Testis (tissue), 3 donors: ENCODE measurements around the gene IRF8. TPM values are rescaled to one million over a fixed set of nuclear protein-coding genes. Genes with fewer than 3 reads are reported as not detected.

Source experiments
- DNase-seq: peaks from one replicate; pipeline ENCODE4 v3.0.0-alpha.2; 2019
- H3K27ac ChIP-seq, 2 donors: fragments of 200-600 bp; sonication (generic); one replicate each; pipeline ENCODE4 v1.5.1; 2019
- H3K27me3 ChIP-seq: fragments of 200-600 bp; sonication (generic); one replicate; pipeline ENCODE4 v1.5.1; 2019
- H3K36me3 ChIP-seq: fragments of 200-600 bp; sonication (generic); one replicate; pipeline ENCODE4 v1.5.1; 2017; ENCODE audit warnings: low read depth; ENCODE audit errors: missing control alignments
- H3K4me1 ChIP-seq: fragments of 200-600 bp; sonication (generic); one replicate; pipeline ENCODE4 v1.5.1; 2019
- H3K4me3 ChIP-seq, 2 donors: fragments of 200-600 bp; sonication (generic); one replicate each; pipeline ENCODE4 v1.5.1; 2017 to 2019
- H3K9me3 ChIP-seq: fragments of 200-600 bp; sonication (generic); one replicate; pipeline ENCODE4 v1.5.1; 2017
- POLR2A ChIP-seq: fragments of 450-650 bp; IDR thresholded peaks from one replicate; pipeline ENCODE4 v1.6.1; 2017; ENCODE audit warnings: antibody characterized with exemption, mild to moderate bottlenecking, moderate library complexity
- WGBS, 2 donors: methylation state at CpG; one replicate each; pipeline ENCODE4 v1.1.5; 2018; 5-methylcytosine and 5-hydroxymethylcytosine counted together
- intact Hi-C: fragments of 100-400 bp; cut with DNase I; formaldehyde crosslinking; loops from one replicate; pipeline ENCODE4 v1.15.1; 2023; ENCODE audit warnings: low total_unique reads
- polyA plus RNA-seq: library from polyadenylated mRNA; stranded (reverse); fragments of 350-450 nt; fragmentation: Illumina TruSeq; extraction: RNeasy Lipid Tissue Mini Kit (QIAGEN cat#74804); gene quantifications from one replicate; pipeline ENCODE4 v1.2.3, GENCODE V29; 2014; ENCODE audit warnings: low read depth, low replicate concordance; ENCODE audit not compliant: insufficient read depth
- total RNA-seq, 2 donors: library from RNA; depleted of rRNA; stranded (reverse); fragments of >200 nt; gene quantifications; one replicate each; pipeline ENCODE4 v1.2.3, GENCODE V29; 2016
- TF ChIP-seq, protein P1 (sequence below), 3 experiments: fragments of 450-650 bp in 2 of 3; fragments of 200-600 bp in 1 of 3; sonication (generic) in 1 of 3; IDR thresholded peaks; one replicate each; pipeline ENCODE4 v1.5.1; 2016 to 2019; ENCODE audit warnings: antibody characterized with exemption in 3 of 3, mild to moderate bottlenecking in 2 of 3, moderate library complexity in 1 of 3

Gene IRF8
- total and polyA plus RNA-seq, 3 donors from 2014 or later: 7.2 to 15.0 (median 14.0) TPM

DNA sequence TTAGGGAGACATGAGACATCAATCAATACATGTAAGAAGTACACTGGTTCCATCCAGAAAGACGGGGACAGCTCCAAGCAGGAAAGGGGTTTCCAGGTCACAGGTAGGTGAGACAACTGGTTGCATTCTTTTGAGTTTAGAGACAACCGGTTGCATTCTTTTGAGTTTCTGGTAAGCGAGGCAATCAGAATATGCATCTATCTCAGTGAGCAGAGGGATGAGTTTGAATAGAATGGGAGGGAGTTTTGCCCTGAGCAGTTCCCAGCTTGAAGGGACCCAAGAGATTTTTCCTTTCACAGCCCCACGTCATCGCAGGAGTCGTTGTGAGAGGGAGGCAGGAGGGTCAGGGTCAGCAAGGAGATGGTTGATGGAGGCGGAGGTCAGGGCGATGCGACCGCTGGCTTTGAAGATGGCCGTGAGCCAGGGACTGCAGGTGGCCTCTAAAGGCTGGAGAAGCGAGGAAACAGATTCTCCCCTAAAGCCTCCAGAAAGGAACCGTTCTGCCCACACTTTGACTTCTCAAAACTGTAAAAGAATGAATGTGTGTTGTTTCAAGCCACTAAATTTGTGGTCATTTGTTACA, 36.5 kb downstream of the IRF8 start:
- Histone ChIP-seq H3K9me3 (no peaks in the 10 kb centered on the region), H3K4me1 (peaks cover 6% of the 10 kb centered on the region), H3K27me3 (no peaks in the 10 kb centered on the region), H3K36me3 (no peaks in the 10 kb centered on the region), H3K27ac (no peak overlapping the region), H3K4me3 (no peak overlapping the region)
- intact Hi-C loops: no loop called here
- TF ChIP-seq POLR2A: no peak
- TF ChIP-seq, protein P1, sequence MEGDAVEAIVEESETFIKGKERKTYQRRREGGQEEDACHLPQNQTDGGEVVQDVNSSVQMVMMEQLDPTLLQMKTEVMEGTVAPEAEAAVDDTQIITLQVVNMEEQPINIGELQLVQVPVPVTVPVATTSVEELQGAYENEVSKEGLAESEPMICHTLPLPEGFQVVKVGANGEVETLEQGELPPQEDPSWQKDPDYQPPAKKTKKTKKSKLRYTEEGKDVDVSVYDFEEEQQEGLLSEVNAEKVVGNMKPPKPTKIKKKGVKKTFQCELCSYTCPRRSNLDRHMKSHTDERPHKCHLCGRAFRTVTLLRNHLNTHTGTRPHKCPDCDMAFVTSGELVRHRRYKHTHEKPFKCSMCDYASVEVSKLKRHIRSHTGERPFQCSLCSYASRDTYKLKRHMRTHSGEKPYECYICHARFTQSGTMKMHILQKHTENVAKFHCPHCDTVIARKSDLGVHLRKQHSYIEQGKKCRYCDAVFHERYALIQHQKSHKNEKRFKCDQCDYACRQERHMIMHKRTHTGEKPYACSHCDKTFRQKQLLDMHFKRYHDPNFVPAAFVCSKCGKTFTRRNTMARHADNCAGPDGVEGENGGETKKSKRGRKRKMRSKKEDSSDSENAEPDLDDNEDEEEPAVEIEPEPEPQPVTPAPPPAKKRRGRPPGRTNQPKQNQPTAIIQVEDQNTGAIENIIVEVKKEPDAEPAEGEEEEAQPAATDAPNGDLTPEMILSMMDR (IDR thresholded peaks at IDR 0.05): no peak
- WGBS, 2 donors: 34 to 70% methylated on average over 13 of the region's 13 CpGs
- no peak for DNase-seq

DNA sequence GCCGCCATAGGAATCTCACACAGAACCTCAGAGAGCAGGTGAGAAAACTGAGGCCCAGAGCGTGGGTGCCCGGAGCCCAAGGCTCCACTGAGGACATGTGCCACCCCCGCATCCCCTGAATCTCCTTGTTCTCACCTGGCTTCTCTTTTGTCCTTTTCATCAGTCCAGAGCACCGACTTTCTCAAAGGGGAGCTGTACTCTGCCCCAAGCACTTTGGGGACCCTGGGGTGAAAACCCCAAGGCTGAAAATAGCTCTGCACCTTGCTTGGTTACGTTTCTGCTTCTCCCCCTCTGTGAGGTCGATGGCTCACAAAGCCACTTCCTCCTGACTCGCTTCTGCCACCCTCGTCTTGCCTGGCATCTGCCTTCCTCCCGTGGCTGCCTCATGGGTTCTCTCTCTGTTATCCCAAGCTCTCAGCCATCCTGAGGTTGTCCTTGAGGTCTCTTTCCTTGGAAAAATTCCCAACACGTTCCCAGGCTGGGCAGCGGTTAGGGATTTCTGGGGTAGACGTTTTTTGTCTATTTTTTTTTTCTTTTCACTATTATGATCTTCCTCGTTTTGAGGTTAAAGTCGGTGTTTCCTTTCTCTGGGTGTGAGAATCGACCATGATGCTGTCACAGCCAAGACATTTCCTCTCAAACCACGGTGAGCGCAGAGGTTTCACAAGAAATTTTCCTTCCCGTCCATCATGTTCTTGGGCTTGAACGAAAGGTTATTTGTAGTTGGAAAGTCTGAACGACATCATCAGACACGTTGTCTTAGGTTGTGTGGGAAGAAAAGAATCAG, 37.2 kb downstream of the IRF8 start:
- H3K4me3 ChIP-seq: no peak overlapping the region
- intact Hi-C loops: no loop called here
- no peaks in the 10 kb centered on the region for H3K9me3 ChIP-seq
- H3K36me3 ChIP-seq: no peaks in the 10 kb centered on the region
- H3K27ac ChIP-seq: no peak overlapping the region
- peaks cover 6% of the 10 kb centered on the region for H3K4me1 ChIP-seq
- DNase-seq: no peak
- 56 to 57% methylated on average over 22 of the region's 22 CpGs for WGBS, 2 donors
- TF ChIP-seq POLR2A: no peak
- TF ChIP-seq, protein P1 (IDR thresholded peaks at IDR 0.05): no peak
- no peaks in the 10 kb centered on the region for H3K27me3 ChIP-seq

DNA sequence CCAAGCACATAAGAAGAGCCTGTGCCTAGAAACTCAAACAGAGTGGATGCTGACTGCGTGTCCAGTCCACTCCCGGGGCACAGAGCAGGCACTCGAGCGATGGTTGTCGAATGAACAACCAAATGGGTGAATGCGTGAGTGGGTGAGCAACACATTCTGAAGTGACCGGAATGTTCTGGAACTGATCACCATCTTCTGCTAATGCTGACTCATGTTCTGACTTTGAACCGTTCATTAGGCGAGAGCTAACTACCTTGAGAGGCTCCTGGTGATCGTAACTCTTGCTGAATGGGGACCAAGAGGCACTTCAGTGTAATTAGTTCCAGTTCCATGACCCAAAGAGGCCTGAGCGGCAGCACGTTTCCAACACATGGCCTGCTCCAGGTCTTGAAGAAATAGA, 37.9 kb downstream of the IRF8 start:
- no peaks in the 10 kb centered on the region for H3K9me3 ChIP-seq
- peaks cover 6% of the 10 kb centered on the region for H3K4me1 ChIP-seq
- H3K27ac ChIP-seq: no peak overlapping the region
- intact Hi-C loops: no loop called here
- no peaks in the 10 kb centered on the region for H3K36me3 ChIP-seq
- 86 to 89% methylated on average over 12 of the region's 12 CpGs for WGBS, 2 donors
- TF ChIP-seq, protein P1 (IDR thresholded peaks at IDR 0.05): no peak
- no peak for TF ChIP-seq POLR2A
- DNase-seq: no peak
- no peaks in the 10 kb centered on the region for H3K27me3 ChIP-seq
- H3K4me3 ChIP-seq: no peak overlapping the region

DNA sequence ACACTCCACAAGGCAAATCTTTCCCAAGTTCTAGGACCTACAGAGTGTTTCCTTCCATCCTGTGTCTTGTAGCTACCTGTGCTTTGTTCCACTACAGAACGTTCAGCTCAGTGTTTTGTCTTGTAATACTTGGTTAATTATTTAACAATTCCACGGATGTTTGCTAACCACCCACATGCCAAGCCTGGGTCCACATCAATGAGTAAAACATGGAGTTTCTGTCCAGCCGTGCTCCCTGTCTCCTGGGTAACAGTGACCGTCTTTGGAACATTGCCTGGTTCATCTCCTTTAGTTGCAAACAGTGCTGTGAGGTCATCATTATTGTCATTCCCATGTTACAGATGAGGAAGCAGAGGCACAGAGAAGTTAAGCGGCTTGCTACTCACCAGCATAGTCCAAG, 41.3 kb downstream of the IRF8 start:
- peaks cover 6% of the 10 kb centered on the region for H3K4me1 ChIP-seq
- no peak overlapping the region for H3K4me3 ChIP-seq
- H3K36me3 ChIP-seq: no peaks in the 10 kb centered on the region
- H3K9me3 ChIP-seq: no peaks in the 10 kb centered on the region
- WGBS, 2 donors: 82 to 87% methylated on average over 5 of the region's 5 CpGs
- intact Hi-C loops: no loop called here
- TF ChIP-seq, protein P1 (IDR thresholded peaks at IDR 0.05): no peak
- no peak for TF ChIP-seq POLR2A
- H3K27me3 ChIP-seq: no peaks in the 10 kb centered on the region
- DNase-seq: no peak
- no peak overlapping the region for H3K27ac ChIP-seq
